Measurements from ENCODE around the gene RBMXL2. TPM values are rescaled to one million over a fixed set of nuclear protein-coding genes. Genes with fewer than 3 reads are reported as not detected.

The RBMXL2 gene
- total and polyA plus RNA-seq, 2 of the 4 experiments (the other 2 are of a cell fraction) = not detected

DNA sequence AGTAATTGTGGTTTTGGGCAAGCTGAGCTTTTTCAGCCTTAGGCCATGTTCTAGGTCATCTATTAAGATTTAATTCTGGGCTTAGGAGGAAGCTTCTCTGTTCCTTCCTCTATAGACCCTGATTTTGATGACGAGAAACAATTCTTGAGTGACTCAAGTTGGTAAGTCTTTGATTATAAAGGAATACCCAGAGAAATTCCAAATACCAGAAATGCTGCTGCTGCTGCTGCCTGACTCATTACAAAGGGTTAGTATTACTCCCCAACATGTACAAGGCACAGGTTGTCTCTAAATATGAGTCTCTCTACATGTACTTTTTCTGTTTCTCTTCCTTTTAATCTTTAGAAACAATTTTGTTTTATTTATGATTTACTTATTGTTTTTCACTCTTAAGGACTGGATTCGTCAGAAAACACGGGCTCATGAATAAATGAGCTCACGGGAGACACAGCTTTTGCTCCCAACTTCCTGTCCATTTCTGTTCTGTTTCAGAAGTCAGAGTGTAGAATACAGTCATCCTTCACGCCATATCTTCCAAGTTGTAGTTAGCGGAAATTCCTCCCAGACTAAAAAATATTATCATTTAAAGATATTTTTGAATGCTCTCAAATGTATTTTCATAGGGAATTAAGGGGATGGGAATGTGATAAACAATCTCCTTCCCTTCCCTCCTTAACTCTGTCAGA is 31.8 kb upstream of the RBMXL2 start:
- no peaks in the 10 kb centered on the region for H4K20me1 ChIP-seq (ENCODE audit: insufficient read depth, low read length)
- no peak overlapping the region for H2AFZ ChIP-seq (replicated peaks; ENCODE audit: low read length, poor library complexity)
- in situ Hi-C loops (cut with MboI; ENCODE audit: low sequenced_read_pairs) (no loop called here), intact Hi-C loops (cut with micrococcal nuclease) (no loop called here), dilution Hi-C loops (cut with HindIII; ENCODE audit: low sequenced_read_pairs, unreplicated experiment) (no loop called here)
- H3K27ac ChIP-seq (ENCODE audit: insufficient read depth, low read length) = no peak overlapping the region
- H3K4ac ChIP-seq (ENCODE audit: low read depth, low read length) = no peak overlapping the region
- no TSS peak for BruUV-seq (replicated peaks)
- H3K27me3 ChIP-seq (ENCODE audit: control insufficient read depth, insufficient read depth, low read length) = no peaks in the 10 kb centered on the region
- no peak overlapping the region for H4K8ac ChIP-seq (ENCODE audit: low read depth in 2 of 2, low read length in 2 of 2)
- no peak overlapping the region for H3K23ac ChIP-seq (ENCODE audit: low read depth, low read length)
- no peak overlapping the region for H2AK5ac ChIP-seq (ENCODE audit: low read depth, low read length)
- no CpG with 5 or more reads among the region's 6 CpGs for WGBS, 2 experiments (ENCODE audit: extremely low coverage in 2 of 2, insufficient read length in 1 of 2)
- no peak overlapping the region for H4K91ac ChIP-seq (ENCODE audit: insufficient read depth, low read depth, low read length)
- no peak overlapping the region for H2BK20ac ChIP-seq (ENCODE audit: low read depth, low read length)
- ChIA-PET CTCF (interaction anchor here (1.4 kb wide), 1 partner anchor 10 kb away, joined by 3 read pairs; no protein-coding TSS in a partner anchor), POLR2A (ENCODE audit: unreplicated experiment) (no interaction called here)
- no peaks in the 10 kb centered on the region for H3K9me1 ChIP-seq (ENCODE audit: insufficient read depth, low read length)
- H2BK15ac ChIP-seq (ENCODE audit: low read depth, low read length) = no peak overlapping the region
- H2BK5ac ChIP-seq (ENCODE audit: low read depth, low read length, poor library complexity, severe bottlenecking) = no peak overlapping the region
- H3K4me2 ChIP-seq (ENCODE audit: low read depth, low read length) = no peak overlapping the region
- no peaks in the 10 kb centered on the region for H3K36me3 ChIP-seq (ENCODE audit: control insufficient read depth, insufficient read depth, low read length)
- no peak overlapping the region for H3K56ac ChIP-seq (ENCODE audit: extremely low read depth, insufficient read depth, low read length)
- H4K5ac ChIP-seq (ENCODE audit: low read depth, low read length) = no peak overlapping the region
- no peak for TF ChIP-seq FOS (IDR thresholded peaks at IDR 0.05; ENCODE audit: low read depth, low read length)
- TF ChIP-seq MAZ (IDR thresholded peaks at IDR 0.05; ENCODE audit: borderline replicate concordance, low read depth, low read length) = no peak
- TF ChIP-seq POLR2A (IDR thresholded peaks at IDR 0.05; ENCODE audit: low read depth, low read length) = no peak
- no peak for TF ChIP-seq BHLHE40 (IDR thresholded peaks at IDR 0.05; ENCODE audit: low read depth, low read length)
- TF ChIP-seq MXI1 (IDR thresholded peaks at IDR 0.05; ENCODE audit: borderline replicate concordance, low read depth, low read length) = no peak
- TF ChIP-seq CEBPB (IDR thresholded peaks at IDR 0.05; ENCODE audit: low read depth, low read length) = no peak
- TF ChIP-seq, protein P1, sequence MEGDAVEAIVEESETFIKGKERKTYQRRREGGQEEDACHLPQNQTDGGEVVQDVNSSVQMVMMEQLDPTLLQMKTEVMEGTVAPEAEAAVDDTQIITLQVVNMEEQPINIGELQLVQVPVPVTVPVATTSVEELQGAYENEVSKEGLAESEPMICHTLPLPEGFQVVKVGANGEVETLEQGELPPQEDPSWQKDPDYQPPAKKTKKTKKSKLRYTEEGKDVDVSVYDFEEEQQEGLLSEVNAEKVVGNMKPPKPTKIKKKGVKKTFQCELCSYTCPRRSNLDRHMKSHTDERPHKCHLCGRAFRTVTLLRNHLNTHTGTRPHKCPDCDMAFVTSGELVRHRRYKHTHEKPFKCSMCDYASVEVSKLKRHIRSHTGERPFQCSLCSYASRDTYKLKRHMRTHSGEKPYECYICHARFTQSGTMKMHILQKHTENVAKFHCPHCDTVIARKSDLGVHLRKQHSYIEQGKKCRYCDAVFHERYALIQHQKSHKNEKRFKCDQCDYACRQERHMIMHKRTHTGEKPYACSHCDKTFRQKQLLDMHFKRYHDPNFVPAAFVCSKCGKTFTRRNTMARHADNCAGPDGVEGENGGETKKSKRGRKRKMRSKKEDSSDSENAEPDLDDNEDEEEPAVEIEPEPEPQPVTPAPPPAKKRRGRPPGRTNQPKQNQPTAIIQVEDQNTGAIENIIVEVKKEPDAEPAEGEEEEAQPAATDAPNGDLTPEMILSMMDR (conservative IDR thresholded peaks at IDR 0.05; ENCODE audit: low read depth, low read length) = no peak
- TF ChIP-seq RAD21 (IDR thresholded peaks at IDR 0.05; ENCODE audit: low read length) = no peak
- no peak for TF ChIP-seq RFX5 (IDR thresholded peaks at IDR 0.05; ENCODE audit: low read depth, low read length)
- TF ChIP-seq SMC3 (IDR thresholded peaks at IDR 0.05; ENCODE audit: low read depth, low read length) = no peak
- no peak for TF ChIP-seq RCOR1 (IDR thresholded peaks at IDR 0.05; ENCODE audit: insufficient replicate concordance, low read length)
- no peak overlapping the region for H3K18ac ChIP-seq (ENCODE audit: low read depth, low read length)
- no peak overlapping the region for H3K14ac ChIP-seq (replicated peaks; ENCODE audit: low read depth, low read length)
- no peaks in the 10 kb centered on the region for H3K79me1 ChIP-seq (ENCODE audit: low read depth in 1 of 2, low read length in 2 of 2)
- no peaks in the 10 kb centered on the region for H3K9me3 ChIP-seq (ENCODE audit: control insufficient read depth, insufficient read depth, low read length)
- no peak overlapping the region for H3K9ac ChIP-seq (ENCODE audit: low read depth, low read length)
- no peak overlapping the region for H3K4me3 ChIP-seq (ENCODE audit: insufficient read depth, low read depth, low read length)
- DNase-seq (peak; percentile 12), ATAC-seq (ENCODE audit: low read depth) (no peak)
- no peak overlapping the region for H2BK120ac ChIP-seq (ENCODE audit: low read depth, low read length)
- H2AK9ac ChIP-seq (replicated peaks; ENCODE audit: low read depth, low read length, poor library complexity) = no peak overlapping the region
- H3K4me1 ChIP-seq (ENCODE audit: control insufficient read depth, insufficient read depth, low read length) = no peaks in the 10 kb centered on the region

All from IMR-90 (cell line).